ENCODE data around the gene ZFAND5.
A peak's percentile ranks its signal among the peaks of the same experiment; 100 is the strongest.

Gene ZFAND5

DNA sequence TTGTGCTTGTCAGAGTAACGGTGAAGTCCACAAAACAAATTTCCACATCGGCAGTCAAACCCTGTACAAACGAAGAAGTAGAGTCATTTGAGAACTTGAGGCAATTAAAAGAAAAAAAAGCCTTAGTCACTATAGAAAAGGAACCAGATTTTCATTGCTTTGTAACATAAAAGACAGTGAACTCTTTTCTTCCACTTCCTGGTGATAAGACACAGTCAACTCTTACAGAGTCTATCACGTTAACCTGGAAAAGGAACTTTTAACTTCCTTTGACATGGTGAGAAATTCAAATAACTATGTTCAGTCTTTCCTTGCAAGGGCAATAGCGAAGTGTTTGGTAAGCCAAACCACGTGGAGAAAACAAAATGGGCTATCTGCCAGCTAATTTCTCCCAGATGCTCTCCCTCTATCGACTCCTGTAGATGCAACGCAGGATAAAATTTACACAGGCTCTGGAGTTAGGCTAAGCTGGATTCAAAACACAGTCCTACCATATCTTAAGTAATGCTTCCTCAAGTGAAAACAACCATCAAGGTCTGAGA lies 8.9 kb downstream of the ZFAND5 start:
- TF ChIP-seq EZH2phosphoT487 (IDR thresholded peaks at IDR 0.05; ENCODE audit: borderline replicate concordance), result no peak
- TF ChIP-seq, protein P1, sequence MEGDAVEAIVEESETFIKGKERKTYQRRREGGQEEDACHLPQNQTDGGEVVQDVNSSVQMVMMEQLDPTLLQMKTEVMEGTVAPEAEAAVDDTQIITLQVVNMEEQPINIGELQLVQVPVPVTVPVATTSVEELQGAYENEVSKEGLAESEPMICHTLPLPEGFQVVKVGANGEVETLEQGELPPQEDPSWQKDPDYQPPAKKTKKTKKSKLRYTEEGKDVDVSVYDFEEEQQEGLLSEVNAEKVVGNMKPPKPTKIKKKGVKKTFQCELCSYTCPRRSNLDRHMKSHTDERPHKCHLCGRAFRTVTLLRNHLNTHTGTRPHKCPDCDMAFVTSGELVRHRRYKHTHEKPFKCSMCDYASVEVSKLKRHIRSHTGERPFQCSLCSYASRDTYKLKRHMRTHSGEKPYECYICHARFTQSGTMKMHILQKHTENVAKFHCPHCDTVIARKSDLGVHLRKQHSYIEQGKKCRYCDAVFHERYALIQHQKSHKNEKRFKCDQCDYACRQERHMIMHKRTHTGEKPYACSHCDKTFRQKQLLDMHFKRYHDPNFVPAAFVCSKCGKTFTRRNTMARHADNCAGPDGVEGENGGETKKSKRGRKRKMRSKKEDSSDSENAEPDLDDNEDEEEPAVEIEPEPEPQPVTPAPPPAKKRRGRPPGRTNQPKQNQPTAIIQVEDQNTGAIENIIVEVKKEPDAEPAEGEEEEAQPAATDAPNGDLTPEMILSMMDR (conservative IDR thresholded peaks at IDR 0.05; ENCODE audit: low read length), result no peak
- no peaks in the 10 kb centered on the region for H3K9me2 ChIP-seq (replicated peaks; ENCODE audit: low read depth, low read length)
- H3K9ac ChIP-seq (ENCODE audit: low read depth, low read length, poor library complexity, severe bottlenecking), result no peak overlapping the region
- H3K36me3 ChIP-seq (ENCODE audit: insufficient read depth, low read length), result peaks cover 75% of the 10 kb centered on the region
- H3F3A ChIP-seq (ENCODE audit: low read depth), result no peaks in the 10 kb centered on the region
- no peak overlapping the region for H3K4me3 ChIP-seq (ENCODE audit: low read length, poor library complexity, severe bottlenecking)
- H2AFZ ChIP-seq (ENCODE audit: low read length), result no peak overlapping the region
- no peaks in the 10 kb centered on the region for H3K9me3 ChIP-seq (ENCODE audit: insufficient read depth, low read depth, low read length)
- peak overlapping the region; percentile 99 for H3K4me2 ChIP-seq (ENCODE audit: low read depth, low read length, poor library complexity, severe bottlenecking)
- H4K20me1 ChIP-seq (ENCODE audit: insufficient read depth, low read length, poor library complexity, severe bottlenecking), result peaks cover 74% of the 10 kb centered on the region
- H3K79me2 ChIP-seq (ENCODE audit: insufficient read depth, low read length), result peaks cover 64% of the 10 kb centered on the region
- H3K27me3 ChIP-seq (ENCODE audit: insufficient read depth, low read length, poor library complexity, severe bottlenecking), result no peaks in the 10 kb centered on the region
- peaks cover 33% of the 10 kb centered on the region for H3K4me1 ChIP-seq (ENCODE audit: insufficient read depth, low read length, poor library complexity, severe bottlenecking)

GRCh38 chr9:72355153-72355552 lies 9.9 kb downstream of the ZFAND5 start:
- H3K4me2 ChIP-seq (ENCODE audit: low read depth, low read length, poor library complexity, severe bottlenecking), result no peak overlapping the region
- peaks cover 24% of the 10 kb centered on the region for H3K4me1 ChIP-seq (ENCODE audit: insufficient read depth, low read length, poor library complexity, severe bottlenecking)
- no peak overlapping the region for H2AFZ ChIP-seq (ENCODE audit: low read length)
- peaks cover 65% of the 10 kb centered on the region for H4K20me1 ChIP-seq (ENCODE audit: insufficient read depth, low read length, poor library complexity, severe bottlenecking)
- H3F3A ChIP-seq (ENCODE audit: low read depth), result no peaks in the 10 kb centered on the region
- no peaks in the 10 kb centered on the region for H3K27me3 ChIP-seq (ENCODE audit: insufficient read depth, low read length, poor library complexity, severe bottlenecking)
- TF ChIP-seq, protein P1 (conservative IDR thresholded peaks at IDR 0.05; ENCODE audit: low read length), result no peak
- no peak for TF ChIP-seq EZH2phosphoT487 (IDR thresholded peaks at IDR 0.05; ENCODE audit: borderline replicate concordance)
- H3K9me3 ChIP-seq (ENCODE audit: insufficient read depth, low read depth, low read length), result no peaks in the 10 kb centered on the region
- H3K4me3 ChIP-seq (ENCODE audit: low read length, poor library complexity, severe bottlenecking), result no peak overlapping the region
- peaks cover 54% of the 10 kb centered on the region for H3K79me2 ChIP-seq (ENCODE audit: insufficient read depth, low read length)
- peaks cover 65% of the 10 kb centered on the region for H3K36me3 ChIP-seq (ENCODE audit: insufficient read depth, low read length)
- no peaks in the 10 kb centered on the region for H3K9me2 ChIP-seq (replicated peaks; ENCODE audit: low read depth, low read length)
- no peak overlapping the region for H3K9ac ChIP-seq (ENCODE audit: low read depth, low read length, poor library complexity, severe bottlenecking)

DNA sequence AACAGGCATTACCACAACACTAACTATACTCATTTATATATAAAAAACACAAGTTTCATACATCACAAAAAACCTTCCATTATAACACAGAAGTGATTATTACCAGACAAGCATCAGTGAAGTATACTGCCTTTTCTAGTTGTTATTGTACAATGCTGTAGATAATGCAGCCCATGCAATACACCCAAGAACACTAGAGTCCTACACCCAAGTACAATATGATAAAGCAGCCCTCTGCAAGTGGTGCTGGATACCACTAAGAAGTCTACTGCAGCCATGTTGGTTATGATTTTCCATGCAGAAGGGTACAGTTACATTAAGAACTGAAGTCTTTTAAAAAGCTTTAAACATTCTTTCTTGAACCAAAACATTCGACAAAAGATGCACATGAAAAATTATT lies 10.3 kb downstream of the ZFAND5 start:
- H4K20me1 ChIP-seq (ENCODE audit: insufficient read depth, low read length, poor library complexity, severe bottlenecking), result peaks cover 60% of the 10 kb centered on the region
- H3K4me3 ChIP-seq (ENCODE audit: low read length, poor library complexity, severe bottlenecking), result no peak overlapping the region
- no peaks in the 10 kb centered on the region for H3K9me2 ChIP-seq (replicated peaks; ENCODE audit: low read depth, low read length)
- peaks cover 61% of the 10 kb centered on the region for H3K36me3 ChIP-seq (ENCODE audit: insufficient read depth, low read length)
- no peaks in the 10 kb centered on the region for H3K9me3 ChIP-seq (ENCODE audit: insufficient read depth, low read depth, low read length)
- no peaks in the 10 kb centered on the region for H3K27me3 ChIP-seq (ENCODE audit: insufficient read depth, low read length, poor library complexity, severe bottlenecking)
- no peak for TF ChIP-seq EZH2phosphoT487 (IDR thresholded peaks at IDR 0.05; ENCODE audit: borderline replicate concordance)
- TF ChIP-seq, protein P1 (conservative IDR thresholded peaks at IDR 0.05; ENCODE audit: low read length), result no peak
- H3F3A ChIP-seq (ENCODE audit: low read depth), result no peaks in the 10 kb centered on the region
- peaks cover 20% of the 10 kb centered on the region for H3K4me1 ChIP-seq (ENCODE audit: insufficient read depth, low read length, poor library complexity, severe bottlenecking)
- no peak overlapping the region for H2AFZ ChIP-seq (ENCODE audit: low read length)
- H3K9ac ChIP-seq (ENCODE audit: low read depth, low read length, poor library complexity, severe bottlenecking), result no peak overlapping the region
- H3K79me2 ChIP-seq (ENCODE audit: insufficient read depth, low read length), result peaks cover 50% of the 10 kb centered on the region
- no peak overlapping the region for H3K4me2 ChIP-seq (ENCODE audit: low read depth, low read length, poor library complexity, severe bottlenecking)
